Measurements from ENCODE around the gene TMEM108. TPM values are rescaled to one million over a fixed set of nuclear protein-coding genes. Genes with fewer than 3 reads are reported as not detected.

The TMEM108 gene
- polyA plus RNA-seq, 1 donor, result 2.8 TPM

DNA sequence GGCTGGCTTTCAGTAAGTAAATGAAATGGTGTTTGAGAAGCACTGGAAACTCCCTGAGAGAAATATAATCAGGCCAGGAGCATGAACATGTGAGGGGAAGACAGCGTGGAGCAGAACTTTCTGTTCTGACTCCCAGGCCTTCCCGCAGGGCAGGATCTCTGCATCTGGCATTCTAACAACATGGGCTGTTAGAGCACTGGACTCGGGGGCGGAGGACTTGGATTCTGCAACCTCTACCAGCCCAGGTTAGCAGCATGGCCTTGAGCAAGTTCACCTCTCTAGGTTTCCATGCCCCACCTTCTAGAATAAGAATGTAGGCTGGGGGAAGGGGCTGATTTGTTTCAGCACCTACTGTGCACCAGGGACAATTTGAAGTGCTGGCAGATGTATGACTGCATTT lies 349.1 kb downstream of the TMEM108 start:
- H3K27me3 ChIP-seq (ENCODE audit: control insufficient read depth, insufficient read depth, low read length), result no peaks in the 10 kb centered on the region
- H3K4me1 ChIP-seq (ENCODE audit: control insufficient read depth, insufficient read depth, low read length), result no peaks in the 10 kb centered on the region
- no peak overlapping the region for H3K4me3 ChIP-seq (ENCODE audit: low read length)
- H3K9me3 ChIP-seq (ENCODE audit: control insufficient read depth, low read depth, low read length), result no peaks in the 10 kb centered on the region
- DNase-seq, result no peak
- WGBS (ENCODE audit: insufficient coverage, low lambda C conversion rate), result no CpG with 5 or more reads among the region's 4 CpGs
- H3K36me3 ChIP-seq (ENCODE audit: control insufficient read depth, insufficient read depth, low read length), result no peaks in the 10 kb centered on the region
- H3K27ac ChIP-seq (ENCODE audit: low read length), result no peak overlapping the region

- H3K27me3 ChIP-seq (ENCODE audit: control insufficient read depth, insufficient read depth, low read length), result no peaks in the 10 kb centered on the region
- no peak for DNase-seq
- H3K36me3 ChIP-seq (ENCODE audit: control insufficient read depth, insufficient read depth, low read length), result no peaks in the 10 kb centered on the region
- no peak overlapping the region for H3K4me3 ChIP-seq (ENCODE audit: low read length)
- no peak overlapping the region for H3K27ac ChIP-seq (ENCODE audit: low read length)
- WGBS (ENCODE audit: insufficient coverage, low lambda C conversion rate), result no CpG with 5 or more reads among the region's 4 CpGs
- no peaks in the 10 kb centered on the region for H3K4me1 ChIP-seq (ENCODE audit: control insufficient read depth, insufficient read depth, low read length)
- H3K9me3 ChIP-seq (ENCODE audit: control insufficient read depth, low read depth, low read length), result no peaks in the 10 kb centered on the region
These were observed 350.7 kb downstream of the TMEM108 start for GRCh38 chr3:133388696-133389395.

DNA sequence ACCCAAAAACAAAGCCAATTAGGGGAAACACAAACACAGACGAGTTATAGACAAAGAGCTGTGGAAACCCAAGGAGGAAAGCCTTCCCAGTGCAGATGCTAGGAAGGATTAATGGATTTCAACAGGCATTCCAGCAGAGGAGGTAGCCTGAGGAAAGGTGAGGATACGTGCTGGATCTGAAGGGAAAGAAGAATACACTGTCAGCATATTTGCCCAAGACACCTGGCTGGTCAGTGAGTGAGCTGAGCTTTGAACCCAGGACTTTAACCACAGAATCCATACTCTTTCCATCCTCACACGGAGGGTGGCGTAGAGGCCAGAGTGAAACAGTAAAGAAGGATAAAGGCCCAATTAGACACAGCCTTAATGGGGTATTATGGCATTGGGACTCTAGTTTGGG lies 352.5 kb downstream of the TMEM108 start:
- Histone ChIP-seq H3K27ac (ENCODE audit: low read length) (no peak overlapping the region), H3K4me1 (ENCODE audit: control insufficient read depth, insufficient read depth, low read length) (no peaks in the 10 kb centered on the region), H3K27me3 (ENCODE audit: control insufficient read depth, insufficient read depth, low read length) (no peaks in the 10 kb centered on the region), H3K4me3 (ENCODE audit: low read length) (no peak overlapping the region), H3K36me3 (ENCODE audit: control insufficient read depth, insufficient read depth, low read length) (no peaks in the 10 kb centered on the region), H3K9me3 (ENCODE audit: control insufficient read depth, low read depth, low read length) (no peaks in the 10 kb centered on the region)
- WGBS (ENCODE audit: insufficient coverage, low lambda C conversion rate), result no CpG with 5 or more reads among the region's 4 CpGs
- no peak for DNase-seq

- no peaks in the 10 kb centered on the region for H3K4me1 ChIP-seq (ENCODE audit: control insufficient read depth, insufficient read depth, low read length)
- no peaks in the 10 kb centered on the region for H3K36me3 ChIP-seq (ENCODE audit: control insufficient read depth, insufficient read depth, low read length)
- DNase-seq, result no peak
- H3K4me3 ChIP-seq (ENCODE audit: low read length), result no peak overlapping the region
- H3K27ac ChIP-seq (ENCODE audit: low read length), result no peak overlapping the region
- no CpG with 5 or more reads among the region's 1 CpG for WGBS (ENCODE audit: insufficient coverage, low lambda C conversion rate)
- no peaks in the 10 kb centered on the region for H3K27me3 ChIP-seq (ENCODE audit: control insufficient read depth, insufficient read depth, low read length)
- H3K9me3 ChIP-seq (ENCODE audit: control insufficient read depth, low read depth, low read length), result no peaks in the 10 kb centered on the region
These were observed 355.0 kb downstream of the TMEM108 start for GRCh38 chr3:133393204-133393603.

- Histone ChIP-seq H3K4me3 (ENCODE audit: low read length) (no peak overlapping the region), H3K4me1 (ENCODE audit: control insufficient read depth, insufficient read depth, low read length) (no peaks in the 10 kb centered on the region), H3K36me3 (ENCODE audit: control insufficient read depth, insufficient read depth, low read length) (no peaks in the 10 kb centered on the region), H3K27me3 (ENCODE audit: control insufficient read depth, insufficient read depth, low read length) (no peaks in the 10 kb centered on the region), H3K27ac (ENCODE audit: low read length) (no peak overlapping the region), H3K9me3 (ENCODE audit: control insufficient read depth, low read depth, low read length) (no peaks in the 10 kb centered on the region)
- WGBS (ENCODE audit: insufficient coverage, low lambda C conversion rate), result no CpG with 5 or more reads among the region's 7 CpGs
- DNase-seq, result no peak
These were observed 355.7 kb downstream of the TMEM108 start for GRCh38 chr3:133393691-133394474.

GRCh38 chr3:133394561-133395311 lies 356.5 kb downstream of the TMEM108 start:
- Histone ChIP-seq H3K36me3 (ENCODE audit: control insufficient read depth, insufficient read depth, low read length) (no peaks in the 10 kb centered on the region), H3K4me1 (ENCODE audit: control insufficient read depth, insufficient read depth, low read length) (no peaks in the 10 kb centered on the region), H3K27me3 (ENCODE audit: control insufficient read depth, insufficient read depth, low read length) (no peaks in the 10 kb centered on the region), H3K27ac (ENCODE audit: low read length) (no peak overlapping the region), H3K9me3 (ENCODE audit: control insufficient read depth, low read depth, low read length) (no peaks in the 10 kb centered on the region), H3K4me3 (ENCODE audit: low read length) (no peak overlapping the region)
- no CpG with 5 or more reads among the region's 1 CpG for WGBS (ENCODE audit: insufficient coverage, low lambda C conversion rate)
- DNase-seq, result no peak

GRCh38 chr3:133396906-133397305 lies 358.7 kb downstream of the TMEM108 start:
- Histone ChIP-seq H3K9me3 (ENCODE audit: control insufficient read depth, low read depth, low read length) (no peaks in the 10 kb centered on the region), H3K36me3 (ENCODE audit: control insufficient read depth, insufficient read depth, low read length) (no peaks in the 10 kb centered on the region), H3K4me1 (ENCODE audit: control insufficient read depth, insufficient read depth, low read length) (no peaks in the 10 kb centered on the region), H3K27me3 (ENCODE audit: control insufficient read depth, insufficient read depth, low read length) (no peaks in the 10 kb centered on the region), H3K4me3 (ENCODE audit: low read length) (no peak overlapping the region), H3K27ac (ENCODE audit: low read length) (no peak overlapping the region)
- no peak for DNase-seq
- no CpG with 5 or more reads among the region's 10 CpGs for WGBS (ENCODE audit: insufficient coverage, low lambda C conversion rate)

- no peaks in the 10 kb centered on the region for H3K4me1 ChIP-seq (ENCODE audit: control insufficient read depth, insufficient read depth, low read length)
- no peaks in the 10 kb centered on the region for H3K9me3 ChIP-seq (ENCODE audit: control insufficient read depth, low read depth, low read length)
- DNase-seq, result no peak
- H3K27ac ChIP-seq (ENCODE audit: low read length), result no peak within 1 kb of the TSS
- no peaks in the 10 kb centered on the region for H3K27me3 ChIP-seq (ENCODE audit: control insufficient read depth, insufficient read depth, low read length)
- no peaks in the 10 kb centered on the region for H3K36me3 ChIP-seq (ENCODE audit: control insufficient read depth, insufficient read depth, low read length)
- WGBS (ENCODE audit: insufficient coverage, low lambda C conversion rate), result no CpG with 5 or more reads among the region's 15 CpGs
- H3K4me3 ChIP-seq (ENCODE audit: low read length), result no peak within 1 kb of the TSS
These were observed 361.9 kb downstream of the TMEM108 start, which contains the start of gene BFSP2 for GRCh38 chr3:133400006-133400515. BFSP2 (plus strand) TSS chr3:133400056; CDS start chr3:133400084, 28 bp downstream.

DNA sequence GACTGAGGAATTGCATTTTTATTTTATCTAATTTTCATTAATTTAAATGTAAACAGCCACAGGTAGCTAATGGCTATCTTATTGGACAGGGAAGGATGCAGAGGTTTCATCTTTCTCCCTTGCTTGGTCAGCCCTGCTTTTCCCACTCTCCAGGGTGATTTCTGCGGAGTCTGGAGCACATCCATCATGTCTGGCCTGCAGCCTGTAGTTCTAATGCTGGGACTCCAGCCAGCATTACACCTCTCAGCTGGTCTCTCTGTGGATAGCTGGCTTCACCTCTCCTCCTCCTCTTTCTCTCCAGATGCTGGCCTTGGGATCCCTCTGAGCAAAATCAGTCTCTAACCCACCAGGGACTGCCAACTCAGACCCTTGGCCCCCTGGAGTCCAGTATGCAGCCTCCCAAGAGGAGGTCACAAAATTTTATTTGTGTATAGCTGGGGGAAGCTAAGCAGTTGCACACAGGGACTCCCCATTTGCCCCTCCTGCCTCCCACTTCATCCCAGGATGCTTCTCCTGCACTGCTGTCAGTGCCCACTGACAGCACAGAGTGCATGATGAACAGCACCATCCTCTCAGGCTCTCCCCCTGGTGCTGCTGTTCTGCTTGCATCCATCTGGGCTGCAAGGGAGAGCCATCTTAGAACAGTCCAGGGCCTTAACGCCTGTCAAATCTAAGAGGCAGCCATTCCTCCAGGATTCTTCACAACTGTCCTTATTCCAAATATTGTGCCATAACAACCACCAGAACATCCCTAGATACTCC lies 363.4 kb downstream of the TMEM108 start:
- DNase-seq, result no peak
- Histone ChIP-seq H3K27me3 (ENCODE audit: control insufficient read depth, insufficient read depth, low read length) (no peaks in the 10 kb centered on the region), H3K36me3 (ENCODE audit: control insufficient read depth, insufficient read depth, low read length) (no peaks in the 10 kb centered on the region), H3K27ac (ENCODE audit: low read length) (no peak overlapping the region), H3K4me1 (ENCODE audit: control insufficient read depth, insufficient read depth, low read length) (no peaks in the 10 kb centered on the region), H3K4me3 (ENCODE audit: low read length) (no peak overlapping the region), H3K9me3 (ENCODE audit: control insufficient read depth, low read depth, low read length) (no peaks in the 10 kb centered on the region)
- no CpG with 5 or more reads among the region's 2 CpGs for whole genome bisulfite sequencing (ENCODE audit: insufficient coverage, low lambda C conversion rate)

- H3K36me3 ChIP-seq (ENCODE audit: control insufficient read depth, insufficient read depth, low read length), result no peaks in the 10 kb centered on the region
- WGBS (ENCODE audit: insufficient coverage, low lambda C conversion rate), result 80% methylated on average over 1 of the region's 3 CpGs
- peaks cover 6% of the 10 kb centered on the region for H3K27me3 ChIP-seq (ENCODE audit: control insufficient read depth, insufficient read depth, low read length)
- no peak overlapping the region for H3K27ac ChIP-seq (ENCODE audit: low read length)
- H3K9me3 ChIP-seq (ENCODE audit: control insufficient read depth, low read depth, low read length), result no peaks in the 10 kb centered on the region
- H3K4me1 ChIP-seq (ENCODE audit: control insufficient read depth, insufficient read depth, low read length), result no peaks in the 10 kb centered on the region
- no peak overlapping the region for H3K4me3 ChIP-seq (ENCODE audit: low read length)
- DNase-seq, result no peak
These were observed 366.7 kb downstream of the TMEM108 start for GRCh38 chr3:133404920-133405319.
